NB4 (cell line): ENCODE data around the gene CSRNP3.
A peak's percentile ranks its signal among the peaks of the same experiment; 100 is the strongest.

Experiments
- DNase-seq: peaks from one replicate; pipeline ENCODE4 v3.0.0; 2010; ENCODE audit warnings: low read depth
- H3K4me3 ChIP-seq: one replicate; pipeline ENCODE4 v1.5.1; 2011; ENCODE audit warnings: mild to moderate bottlenecking, low read depth, low read length, moderate library complexity
- CTCF ChIP-seq: IDR thresholded peaks from one replicate; pipeline ENCODE4 v1.5.1; 2012; ENCODE audit warnings: low read depth, low read length
- MAX ChIP-seq: IDR thresholded peaks from 2 replicates; pipeline ENCODE4 v1.6.1; 2011; ENCODE audit warnings: low read depth, low read length
- MYC ChIP-seq: IDR thresholded peaks from 2 replicates; pipeline ENCODE4 v1.6.1; 2011; ENCODE audit warnings: low read depth, low read length
- POLR2A ChIP-seq: IDR thresholded peaks from 2 replicates; pipeline ENCODE4 v1.6.1; 2011; ENCODE audit warnings: mild to moderate bottlenecking; ENCODE audit not compliant: insufficient read length; ENCODE audit errors: extremely low read depth

The CSRNP3 gene

GRCh38 chr2:165549619-165550018 lies 80.1 kb downstream of the CSRNP3 start:
- no peak for TF ChIP-seq POLR2A
- no peak for TF ChIP-seq MYC
- no peak for TF ChIP-seq MAX
- TF ChIP-seq CTCF: no peak
- DNase-seq: no peak
- no peak overlapping the region for H3K4me3 ChIP-seq

- no peak for DNase-seq
- no peak for TF ChIP-seq MYC
- no peak for TF ChIP-seq POLR2A
- no peak for TF ChIP-seq MAX
- no peak overlapping the region for H3K4me3 ChIP-seq
These were observed 89.3 kb downstream of the CSRNP3 start for GRCh38 chr2:165558832-165559231.

- no peak for TF ChIP-seq MYC
- TF ChIP-seq MAX: no peak
- no peak for TF ChIP-seq CTCF
- TF ChIP-seq POLR2A: no peak
- DNase-seq: no peak
- no peak overlapping the region for H3K4me3 ChIP-seq
These were observed 91.0 kb downstream of the CSRNP3 start for GRCh38 chr2:165560377-165560988.

DNA sequence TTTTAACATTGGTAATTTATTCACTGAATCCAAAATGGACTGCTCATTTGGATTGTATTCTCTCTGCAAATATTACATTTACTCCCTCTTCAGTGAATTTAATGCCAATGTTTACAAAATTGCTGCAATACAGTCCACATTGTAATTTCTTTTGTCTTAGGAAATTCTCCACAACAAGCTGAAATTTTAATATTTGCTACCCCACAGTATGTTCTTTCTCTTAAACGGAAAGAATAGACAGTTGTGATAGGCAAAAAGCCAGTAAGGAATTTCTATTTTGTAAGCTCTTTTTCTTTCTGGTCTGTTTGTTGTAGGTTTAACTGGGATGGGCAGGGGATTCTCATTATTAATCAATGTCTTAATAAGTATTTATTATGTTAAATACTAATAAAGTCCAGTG lies 92.0 kb downstream of the CSRNP3 start:
- no peak overlapping the region for H3K4me3 ChIP-seq
- TF ChIP-seq CTCF (no peak), MYC (no peak), POLR2A (no peak), MAX (no peak)
- no peak for DNase-seq

- H3K4me3 ChIP-seq: no peak overlapping the region
- no peak for DNase-seq
- no peak for TF ChIP-seq MYC
These were observed 92.7 kb downstream of the CSRNP3 start for GRCh38 chr2:165562233-165562632.

GRCh38 chr2:165563468-165564225 lies 94.1 kb downstream of the CSRNP3 start:
- no peak for TF ChIP-seq POLR2A
- peak; percentile 24 for TF ChIP-seq CTCF
- no peak for TF ChIP-seq MAX
- TF ChIP-seq MYC: no peak
- peak; percentile 25 for DNase-seq
- H3K4me3 ChIP-seq: no peak overlapping the region
